Sigmoid colon (tissue), 4 donors: ENCODE measurements around the gene TSPOAP1.

ENCODE experiments used
- CTCF ChIP-seq, 4 experiments: fragments of 450-650 bp in 3 of 4; fragments of 200-600 bp in 1 of 4; IDR thresholded peaks; one replicate each; pipeline ENCODE4 v1.5.1; 2016 to 2019; ENCODE audit warnings: antibody characterized with exemption in 4 of 4, mild to moderate bottlenecking in 3 of 4, moderate library complexity in 2 of 4
- POLR2A ChIP-seq, 2 donors: fragments of 450-650 bp; IDR thresholded peaks; one replicate each; pipeline ENCODE4 v1.6.1; 2016; ENCODE audit warnings: antibody characterized with exemption in 2 of 2, mild to moderate bottlenecking in 2 of 2, moderate library complexity in 2 of 2
- POLR2AphosphoS5 ChIP-seq, 4 donors: sonication (generic); formaldehyde crosslinking; IDR thresholded peaks; one replicate each; pipeline ENCODE4 v1.6.1; 2017; ENCODE audit warnings: antibody characterized with exemption in 4 of 4

- TF ChIP-seq CTCF (IDR thresholded peaks at IDR 0.05) (no peak), POLR2A (IDR thresholded peaks at IDR 0.05) (no peak), POLR2AphosphoS5 (IDR thresholded peaks at IDR 0.05) (no peak)
Observed at GRCh38 chr17:58356231-58356630, 27.6 kb upstream of the TSPOAP1 start.
